DOHH2 (cell line): ENCODE data around the gene PSMA7.

ENCODE experiments used
- CTCF ChIP-seq: fragments of 200-600 bp; sonication (generic); IDR thresholded peaks from one replicate; pipeline ENCODE4 v1.5.1; 2014; ENCODE audit warnings: antibody characterized with exemption, mild to moderate bottlenecking, low read depth, low read length; ENCODE audit not compliant: poor library complexity, severe bottlenecking
- EZH2phosphoT487 ChIP-seq: fragments of 200-600 bp; sonication (generic); IDR thresholded peaks from 2 replicates; pipeline ENCODE4 v1.6.1; 2017; ENCODE audit warnings: borderline replicate concordance, mild to moderate bottlenecking, antibody characterized with exemption, low read length, moderate library complexity, mixed read lengths

GRCh38 chr20:62103508-62104233 is 39.5 kb downstream of the PSMA7 start:
- TF ChIP-seq CTCF (no peak), EZH2phosphoT487 (no peak)
